HG02588 (cell line): ENCODE measurements around the gene CDC37L1.

Experiments
- ATAC-seq: cut with Tn5 transposase; IDR thresholded peaks from one replicate; pipeline ENCODE4 v1.9.1; 2021; ENCODE audit warnings: mild to moderate bottlenecking, moderate library complexity; ENCODE audit not compliant: unreplicated experiment

The CDC37L1 gene

GRCh38 chr9:4667681-4668080 lies 11.7 kb upstream of the CDC37L1 start:
- ATAC-seq, result no peak

GRCh38 chr9:4668604-4669003 lies 10.8 kb upstream of the CDC37L1 start:
- ATAC-seq, result no peak

- no peak for ATAC-seq
These were observed 9.5 kb upstream of the CDC37L1 start for GRCh38 chr9:4669890-4670289.

GRCh38 chr9:4670591-4670990 lies 8.8 kb upstream of the CDC37L1 start:
- no peak for ATAC-seq

- ATAC-seq, result no peak
These were observed 7.6 kb upstream of the CDC37L1 start for GRCh38 chr9:4671737-4672136.

- ATAC-seq, result no peak
These were observed 4.6 kb upstream of the CDC37L1 start for GRCh38 chr9:4674783-4675182.

- ATAC-seq, result no peak
These were observed 2.0 kb upstream of the CDC37L1 start for GRCh38 chr9:4677392-4677791.

GRCh38 chr9:4678679-4679267 lies 596 bp upstream of the CDC37L1 start:
- peak; percentile 4 for ATAC-seq

- no peak for ATAC-seq
These were observed 780 bp downstream of the CDC37L1 start for GRCh38 chr9:4680173-4680525.

- ATAC-seq, result no peak
These were observed 1.4 kb downstream of the CDC37L1 start for GRCh38 chr9:4680750-4681149.

GRCh38 chr9:4684820-4685219 lies 5.5 kb downstream of the CDC37L1 start:
- no peak for ATAC-seq

GRCh38 chr9:4686112-4686511 lies 6.7 kb downstream of the CDC37L1 start:
- ATAC-seq, result no peak

GRCh38 chr9:4686584-4686983 lies 7.2 kb downstream of the CDC37L1 start:
- no peak for ATAC-seq

GRCh38 chr9:4689021-4689420 lies 9.7 kb downstream of the CDC37L1 start:
- ATAC-seq, result no peak

GRCh38 chr9:4689687-4690104 lies 10.3 kb downstream of the CDC37L1 start:
- ATAC-seq, result peak; percentile 79

GRCh38 chr9:4690144-4690543 lies 10.8 kb downstream of the CDC37L1 start:
- ATAC-seq, result peak; percentile 52

GRCh38 chr9:4691795-4692194 lies 12.4 kb downstream of the CDC37L1 start:
- no peak for ATAC-seq

GRCh38 chr9:4700091-4700490 lies 20.7 kb downstream of the CDC37L1 start:
- no peak for ATAC-seq

- no peak for ATAC-seq
These were observed 21.6 kb downstream of the CDC37L1 start for GRCh38 chr9:4700932-4701331.

- ATAC-seq, result no peak
These were observed 22.2 kb downstream of the CDC37L1 start for GRCh38 chr9:4701526-4701925.

- ATAC-seq, result no peak
These were observed 24.8 kb downstream of the CDC37L1 start for GRCh38 chr9:4704129-4704528.

- ATAC-seq, result no peak
These were observed 26.7 kb downstream of the CDC37L1 start for GRCh38 chr9:4706021-4706420.

- no peak for ATAC-seq
These were observed 27.7 kb downstream of the CDC37L1 start for GRCh38 chr9:4706971-4707622.
